Ovary (tissue), 9 donors: ENCODE results near the gene CLASP1. TPM values are rescaled to one million over a fixed set of nuclear protein-coding genes. Genes with fewer than 3 reads are reported as not detected.

ENCODE experiments used
- DNase-seq, 5 donors: peaks; one replicate each; pipeline ENCODE4 v3.0.0-alpha.2; 2019 to 2020
- H3K27ac ChIP-seq, 2 donors: fragments of 200-600 bp; one replicate each; pipeline versions ENCODE4 v1.5.1 to v1.8.0; 2019 to 2022
- H3K27me3 ChIP-seq: fragments of 200-600 bp; one replicate; pipeline ENCODE4 v1.8.0; 2022
- H3K36me3 ChIP-seq: fragments of 200-600 bp; sonication (generic); one replicate; pipeline ENCODE4 v1.5.1; 2019
- H3K4me1 ChIP-seq: one replicate; pipeline ENCODE4 v1.8.1; 2013; ENCODE audit warnings: mild to moderate bottlenecking, moderate library complexity; ENCODE audit not compliant: insufficient read depth
- H3K4me3 ChIP-seq: fragments of 200-600 bp; sonication (generic); one replicate; pipeline ENCODE4 v1.5.1; 2017
- H3K9me3 ChIP-seq, 2 donors: fragments of 200-600 bp in 1 of 2; sonication (generic) in 1 of 2; one replicate each; pipeline versions ENCODE4 v1.5.1 to v1.8.1; 2013 to 2019; ENCODE audit warnings: mild to moderate bottlenecking in 1 of 2, moderate library complexity in 1 of 2
- CTCF ChIP-seq, 3 donors: fragments of 450-650 bp in 2 of 3; fragments of 200-600 bp in 1 of 3; IDR thresholded peaks; one replicate each; pipeline versions ENCODE4 v1.5.1 to v1.8.0; 2016 to 2022; ENCODE audit warnings: antibody characterized with exemption in 3 of 3, mild to moderate bottlenecking in 1 of 3
- EP300 ChIP-seq: sonication (generic); formaldehyde crosslinking; IDR thresholded peaks from one replicate; pipeline ENCODE4 v1.6.1; 2017; ENCODE audit warnings: antibody characterized with exemption
- POLR2A ChIP-seq: fragments of 450-650 bp; IDR thresholded peaks from one replicate; pipeline ENCODE4 v1.6.1; 2017; ENCODE audit warnings: antibody characterized with exemption, mild to moderate bottlenecking, moderate library complexity
- WGBS, 3 donors: extraction: QIAGEN DNeasy Blood & Tissue Kit in 1 of 3; methylation state at CpG; one replicate each; pipeline versions ENCODE4 v1.1.5 to v1.1.7; 2013 to 2017; 5-methylcytosine and 5-hydroxymethylcytosine counted together
- intact Hi-C, 4 donors: fragments of 100-400 bp; cut with DNase I; formaldehyde crosslinking; loops; one replicate each; pipeline versions ENCODE4 v1.11.0 to v1.15.1; 2022 to 2023
- polyA plus RNA-seq, 2 donors: library from polyadenylated mRNA; stranded (reverse); fragments of 200-250 nt in 1 of 2; fragments of 350-450 nt in 1 of 2; fragmentation: Illumina TruSeq in 1 of 2; extraction: RNeasy Lipid Tissue Mini Kit (QIAGEN cat#74804) in 1 of 2; gene quantifications; one replicate each; pipeline ENCODE4 v1.2.3, GENCODE V29; 2013 to 2014
- total RNA-seq, 7 donors: library from RNA; depleted of rRNA in 2 of 7; stranded (reverse); fragments of >200 nt in 2 of 7; fragmentation: NEBNext Ultra II Directional in 3 of 7; extraction: Animal tissue kit (Norgen Biotek cat#: 25700) in 3 of 7; gene quantifications; one replicate each; pipeline versions ENCODE4 v1.1.0 to v1.2.4, GENCODE V29; 2016 to 2023
- donor health status: DM: no; HTN: no; CAD: no; lungs with moderate emphysema.
- donor health status: DM: no; HTN: no; CAD: no.
- donor health status: Bipolar disorder and iron deficiency.
- donor health status: DM: yes; HTN: yes; CAD: no.
- donor health status: DM: no; HTN: no; CAD: no.
- donor health status: DM: yes; HTN: yes; CAD: no.

The CLASP1 gene
- total and polyA plus RNA-seq, 9 donors: 15.8 to 58.7 (median 47.9) TPM

GRCh38 chr2:121498731-121499130 lies 150.5 kb downstream of the CLASP1 start:
- 91 to 95% (median 94%) methylated on average over 1 of the region's 1 CpG for WGBS, 3 donors
- H3K27ac ChIP-seq: no peak overlapping the region
- no peaks in the 10 kb centered on the region for H3K9me3 ChIP-seq
- no peak for DNase-seq
- intact Hi-C loops: no loop called here
- no peak overlapping the region for H3K4me3 ChIP-seq
- H3K4me1 ChIP-seq: no peaks in the 10 kb centered on the region
- no peaks in the 10 kb centered on the region for H3K27me3 ChIP-seq
- TF ChIP-seq EP300: no peak
- no peak for TF ChIP-seq POLR2A
- no peak for TF ChIP-seq CTCF (IDR thresholded peaks at IDR 0.05)
- H3K36me3 ChIP-seq: no peaks in the 10 kb centered on the region

GRCh38 chr2:121492409-121492808 lies 156.9 kb downstream of the CLASP1 start:
- H3K36me3 ChIP-seq: no peaks in the 10 kb centered on the region
- intact Hi-C loops: no loop called here
- H3K27me3 ChIP-seq: no peaks in the 10 kb centered on the region
- DNase-seq: no peak
- no peaks in the 10 kb centered on the region for H3K9me3 ChIP-seq
- TF ChIP-seq CTCF (IDR thresholded peaks at IDR 0.05) (no peak), POLR2A (no peak), EP300 (no peak)
- WGBS, 3 donors: 86 to 91% (median 90%) methylated on average over 3 of the region's 3 CpGs
- H3K27ac ChIP-seq: no peak overlapping the region
- no peak overlapping the region for H3K4me3 ChIP-seq
- H3K4me1 ChIP-seq: peaks cover 1% of the 10 kb centered on the region

GRCh38 chr2:121491518-121491917 lies 157.7 kb downstream of the CLASP1 start:
- no peak for DNase-seq
- no peak overlapping the region for H3K27ac ChIP-seq
- WGBS, 3 donors: 86 to 93% (median 90%) methylated on average over 4 of the region's 4 CpGs
- no peak overlapping the region for H3K4me3 ChIP-seq
- H3K4me1 ChIP-seq: peaks cover 4% of the 10 kb centered on the region
- no peaks in the 10 kb centered on the region for H3K27me3 ChIP-seq
- H3K36me3 ChIP-seq: no peaks in the 10 kb centered on the region
- H3K9me3 ChIP-seq: no peaks in the 10 kb centered on the region
- TF ChIP-seq POLR2A: no peak
- TF ChIP-seq CTCF (IDR thresholded peaks at IDR 0.05): no peak
- no peak for TF ChIP-seq EP300
- intact Hi-C loops: no loop called here

- Histone ChIP-seq H3K4me1 (peaks cover 4% of the 10 kb centered on the region), H3K9me3 (no peaks in the 10 kb centered on the region), H3K36me3 (no peaks in the 10 kb centered on the region), H3K27me3 (no peaks in the 10 kb centered on the region), H3K27ac (no peak overlapping the region), H3K4me3 (no peak overlapping the region)
- WGBS, 3 donors: 86 to 94% (median 89%) methylated on average over 3 of the region's 3 CpGs
- intact Hi-C loops: no loop called here
- no peak for DNase-seq
- TF ChIP-seq CTCF (IDR thresholded peaks at IDR 0.05): no peak
- no peak for TF ChIP-seq POLR2A
- no peak for TF ChIP-seq EP300
Measured at GRCh38 chr2:121490584-121491133, 158.6 kb downstream of the CLASP1 start.
